Endodermal cell (in vitro differentiated cells): ENCODE measurements around the gene NPBWR2. TPM values are rescaled to one million over a fixed set of nuclear protein-coding genes. Genes with fewer than 3 reads are reported as not detected.
"Not testable (repeated sequence)": the region's sequence is repeated elsewhere in the genome, so short reads cannot be mapped to it uniquely, and the experiment has no call there.

Source experiments
- DNase-seq: peaks from one replicate; pipeline ENCODE4 v3.0.0-alpha.2; 2017
- H3K27ac ChIP-seq: 2 replicates; pipeline ENCODE4 v1.5.1; 2013; ENCODE audit warnings: mild to moderate bottlenecking, low read depth, low read length, moderate library complexity
- H3K27me3 ChIP-seq: 2 replicates; pipeline ENCODE4 v1.6.1; 2013; ENCODE audit warnings: mild to moderate bottlenecking, low read length, moderate library complexity; ENCODE audit not compliant: insufficient read depth, control insufficient read depth, poor library complexity, severe bottlenecking
- H3K36me3 ChIP-seq: 2 replicates; pipeline ENCODE4 v1.7.0; 2013; ENCODE audit warnings: mild to moderate bottlenecking, low read length, moderate library complexity; ENCODE audit not compliant: control insufficient read depth, insufficient read depth
- H3K4me1 ChIP-seq: one replicate; pipeline ENCODE4 v1.7.0; 2013; ENCODE audit warnings: low read length; ENCODE audit not compliant: control insufficient read depth, insufficient read depth
- H3K4me3 ChIP-seq: 2 replicates; pipeline ENCODE4 v1.5.1; 2013; ENCODE audit warnings: mild to moderate bottlenecking, low read length, moderate library complexity
- H3K9ac ChIP-seq: 2 replicates; pipeline ENCODE4 v1.6.1; 2013; ENCODE audit warnings: mild to moderate bottlenecking, low read length, moderate library complexity; ENCODE audit not compliant: poor library complexity, severe bottlenecking; ENCODE audit errors: extremely low read depth
- H3K9me3 ChIP-seq: 2 replicates; pipeline ENCODE4 v1.6.1; 2013; ENCODE audit warnings: mild to moderate bottlenecking, low read length, moderate library complexity; ENCODE audit not compliant: control insufficient read depth
- H3K27ac Mint-ChIP-seq: 2 replicates; pipeline ENCODE4 v1.8.0; 2020; ENCODE audit warnings: mixed read lengths
- H3K27me3 Mint-ChIP-seq: 2 replicates; pipeline ENCODE4 v1.8.0; 2021; ENCODE audit warnings: mild to moderate bottlenecking, mixed read lengths; ENCODE audit not compliant: insufficient read depth
- H3K36me3 Mint-ChIP-seq: 2 replicates; pipeline ENCODE4 v1.8.0; 2020; ENCODE audit warnings: low read depth, mixed read lengths
- H3K4me1 Mint-ChIP-seq: 2 replicates; pipeline ENCODE4 v1.8.0; 2020; ENCODE audit warnings: mixed read lengths
- H3K4me3 Mint-ChIP-seq: 2 replicates; pipeline ENCODE4 v1.8.0; 2020; ENCODE audit warnings: mild to moderate bottlenecking, moderate library complexity, mixed read lengths
- H3K9me3 Mint-ChIP-seq: 2 replicates; pipeline ENCODE4 v1.8.0; 2020; ENCODE audit warnings: mild to moderate bottlenecking, mixed read lengths
- CTCF ChIP-seq: fragments of 200-600 bp; sonication (generic); conservative IDR thresholded peaks from 2 replicates; pipeline ENCODE4 v1.5.0; 2021; ENCODE audit warnings: antibody characterized with exemption, mild to moderate bottlenecking
- WGBS, 2 experiments: methylation state at CpG; one replicate each; pipeline versions ENCODE4 v1.1.5 to v1.1.7; 2013; ENCODE audit warnings: missing lambda C conversion rate in 2 of 2, mixed read lengths in 1 of 2; ENCODE audit not compliant: insufficient coverage in 1 of 2, insufficient read length in 1 of 2; 5-methylcytosine and 5-hydroxymethylcytosine counted together
- total RNA-seq, 2 donors: library from RNA; stranded (reverse); fragmentation: NEBNext Ultra II Directional in 1 of 2; extraction: Animal tissue kit (Norgen Biotek cat#: 25700) in 1 of 2; gene quantifications; 2 replicates in 1 of 2; 3 replicates in 1 of 2; pipeline ENCODE4 v1.2.1, GENCODE V29; 2021

Gene NPBWR2
- total RNA-seq, 2 donors from 2014 or later = not detected

GRCh38 chr20:64121586-64121985 lies 14.2 kb upstream of the NPBWR2 start:
- Histone ChIP-seq H3K4me1 (no peaks in the 10 kb centered on the region), H3K9ac (no peak overlapping the region), H3K4me3 (no peak overlapping the region), H3K9me3 (no peaks in the 10 kb centered on the region), H3K27me3 (peaks cover 33% of the 10 kb centered on the region), H3K36me3 (no peaks in the 10 kb centered on the region), H3K27ac (no peak overlapping the region)
- no peak overlapping the region for H3K4me3 Mint-ChIP-seq
- WGBS, 2 experiments = 93 to 95% methylated on average over 7 to 12 of the region's 12 CpGs
- DNase-seq = no peak
- H3K4me1 Mint-ChIP-seq = no peaks in the 10 kb centered on the region
- peaks cover 30% of the 10 kb centered on the region for H3K27me3 Mint-ChIP-seq
- no peak overlapping the region for H3K27ac Mint-ChIP-seq
- no peaks in the 10 kb centered on the region for H3K36me3 Mint-ChIP-seq
- no peaks in the 10 kb centered on the region for H3K9me3 Mint-ChIP-seq
- no peak for TF ChIP-seq CTCF

GRCh38 chr20:64119681-64120341 lies 12.4 kb upstream of the NPBWR2 start:
- Histone ChIP-seq H3K9me3 (no peaks in the 10 kb centered on the region), H3K27me3 (peaks cover 33% of the 10 kb centered on the region), H3K4me1 (no peaks in the 10 kb centered on the region), H3K4me3 (no peak overlapping the region), H3K9ac (no peak overlapping the region), H3K36me3 (no peaks in the 10 kb centered on the region), H3K27ac (no peak overlapping the region)
- peaks cover 30% of the 10 kb centered on the region for H3K27me3 Mint-ChIP-seq
- no peak for TF ChIP-seq CTCF
- WGBS, 2 experiments = 80 to 83% methylated on average over 7 to 12 of the region's 14 CpGs
- no peaks in the 10 kb centered on the region for H3K36me3 Mint-ChIP-seq
- peak; percentile 50 for DNase-seq
- no peak overlapping the region for H3K4me3 Mint-ChIP-seq
- no peaks in the 10 kb centered on the region for H3K4me1 Mint-ChIP-seq
- no peak overlapping the region for H3K27ac Mint-ChIP-seq
- H3K9me3 Mint-ChIP-seq = no peaks in the 10 kb centered on the region

- no peak for TF ChIP-seq CTCF
- H3K36me3 Mint-ChIP-seq = no peaks in the 10 kb centered on the region
- WGBS, 2 experiments = 80 to 89% methylated on average over 8 of the region's 8 CpGs
Observed at GRCh38 chr20:64119301-64119680, 11.9 kb upstream of the NPBWR2 start.

GRCh38 chr20:64117432-64117777 lies 10.0 kb upstream of the NPBWR2 start:
- H3K9me3 Mint-ChIP-seq, DNase-seq, H3K27me3 Mint-ChIP-seq, H3K4me3 Mint-ChIP-seq, H3K36me3 Mint-ChIP-seq, H3K4me3 ChIP-seq, H3K27ac ChIP-seq, H3K4me1 ChIP-seq, H3K36me3 ChIP-seq, H3K9ac ChIP-seq, H3K27ac Mint-ChIP-seq, H3K9me3 ChIP-seq, H3K4me1 Mint-ChIP-seq: not testable (repeated sequence)
- WGBS, 2 experiments = no CpG with 5 or more reads among the region's 6 CpGs
- peaks cover 10% of the 10 kb centered on the region for H3K27me3 ChIP-seq

More at GRCh38 chr20:64119301-64119680, 11.9 kb upstream of the NPBWR2 start:
- Mint-ChIP-seq H3K27ac (no peak overlapping the region), H3K4me1 (no peaks in the 10 kb centered on the region), H3K4me3 (no peak overlapping the region), H3K9me3 (no peaks in the 10 kb centered on the region), H3K27me3 (peaks cover 26% of the 10 kb centered on the region)
- no peaks in the 10 kb centered on the region for H3K4me1 ChIP-seq
- peaks cover 29% of the 10 kb centered on the region for H3K27me3 ChIP-seq
- H3K9me3 ChIP-seq = no peaks in the 10 kb centered on the region
- H3K4me3 ChIP-seq = no peak overlapping the region
- H3K27ac ChIP-seq = no peak overlapping the region
- no peak overlapping the region for H3K9ac ChIP-seq
- DNase-seq = peak; percentile 43
- H3K36me3 ChIP-seq = no peaks in the 10 kb centered on the region
